ENCODE results near the gene DDX4. TPM values are rescaled to one million over a fixed set of nuclear protein-coding genes. Genes with fewer than 3 reads are reported as not detected.

The DDX4 gene
- total and polyA plus RNA-seq, 9 of the 15 experiments (the other 6 are each of a cell fraction or from before 2014, with no cell fraction given), result not detected

DNA sequence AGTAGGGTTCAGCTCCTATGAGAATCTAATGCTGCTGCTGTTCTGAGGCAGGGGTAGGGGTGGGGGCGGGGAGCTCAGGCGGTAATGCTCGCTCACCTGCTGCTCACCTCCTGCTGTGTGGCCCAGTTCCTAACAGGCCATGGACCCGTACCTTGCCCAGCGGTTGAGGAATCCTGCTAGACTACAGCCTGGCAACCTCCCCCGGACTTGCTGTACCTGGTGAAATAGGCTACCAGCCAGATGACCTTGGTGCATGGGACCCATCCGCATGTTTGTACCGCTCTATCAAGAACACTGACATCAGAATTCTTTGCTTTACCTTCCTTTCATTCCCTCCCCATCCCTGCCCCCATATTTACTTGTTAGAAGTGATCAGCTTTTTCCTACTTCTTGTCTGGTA, 128.6 kb downstream of the DDX4 start:
- ChIA-PET POLR2A (no interaction called here), CTCF (ENCODE audit: low intra/inter-chr PET ratio) (no interaction called here)
- no peak for TF ChIP-seq MAZ (CRISPR knock-in tag; conservative IDR thresholded peaks at IDR 0.05 in 1 of 2, IDR thresholded peaks at IDR 0.05 in 1 of 2)
- no peak for TF ChIP-seq ZNF696 (CRISPR knock-in tag; conservative IDR thresholded peaks at IDR 0.05)
- no peak for TF ChIP-seq SNIP1 (IDR thresholded peaks at IDR 0.05; ENCODE audit: low read depth)
- TF ChIP-seq, protein P1, sequence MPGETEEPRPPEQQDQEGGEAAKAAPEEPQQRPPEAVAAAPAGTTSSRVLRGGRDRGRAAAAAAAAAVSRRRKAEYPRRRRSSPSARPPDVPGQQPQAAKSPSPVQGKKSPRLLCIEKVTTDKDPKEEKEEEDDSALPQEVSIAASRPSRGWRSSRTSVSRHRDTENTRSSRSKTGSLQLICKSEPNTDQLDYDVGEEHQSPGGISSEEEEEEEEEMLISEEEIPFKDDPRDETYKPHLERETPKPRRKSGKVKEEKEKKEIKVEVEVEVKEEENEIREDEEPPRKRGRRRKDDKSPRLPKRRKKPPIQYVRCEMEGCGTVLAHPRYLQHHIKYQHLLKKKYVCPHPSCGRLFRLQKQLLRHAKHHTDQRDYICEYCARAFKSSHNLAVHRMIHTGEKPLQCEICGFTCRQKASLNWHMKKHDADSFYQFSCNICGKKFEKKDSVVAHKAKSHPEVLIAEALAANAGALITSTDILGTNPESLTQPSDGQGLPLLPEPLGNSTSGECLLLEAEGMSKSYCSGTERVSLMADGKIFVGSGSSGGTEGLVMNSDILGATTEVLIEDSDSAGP (CRISPR knock-in tag; IDR thresholded peaks at IDR 0.05), result no peak
- TF ChIP-seq ARNT (IDR thresholded peaks at IDR 0.05), result no peak
- TF ChIP-seq, protein P2, sequence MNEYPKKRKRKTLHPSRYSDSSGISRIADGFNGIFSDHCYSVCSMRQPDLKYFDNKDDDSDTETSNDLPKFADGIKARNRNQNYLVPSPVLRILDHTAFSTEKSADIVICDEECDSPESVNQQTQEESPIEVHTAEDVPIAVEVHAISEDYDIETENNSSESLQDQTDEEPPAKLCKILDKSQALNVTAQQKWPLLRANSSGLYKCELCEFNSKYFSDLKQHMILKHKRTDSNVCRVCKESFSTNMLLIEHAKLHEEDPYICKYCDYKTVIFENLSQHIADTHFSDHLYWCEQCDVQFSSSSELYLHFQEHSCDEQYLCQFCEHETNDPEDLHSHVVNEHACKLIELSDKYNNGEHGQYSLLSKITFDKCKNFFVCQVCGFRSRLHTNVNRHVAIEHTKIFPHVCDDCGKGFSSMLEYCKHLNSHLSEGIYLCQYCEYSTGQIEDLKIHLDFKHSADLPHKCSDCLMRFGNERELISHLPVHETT (CRISPR knock-in tag; conservative IDR thresholded peaks at IDR 0.05 in 1 of 2, IDR thresholded peaks at IDR 0.05 in 1 of 2), result no peak
- TF ChIP-seq, protein P3, sequence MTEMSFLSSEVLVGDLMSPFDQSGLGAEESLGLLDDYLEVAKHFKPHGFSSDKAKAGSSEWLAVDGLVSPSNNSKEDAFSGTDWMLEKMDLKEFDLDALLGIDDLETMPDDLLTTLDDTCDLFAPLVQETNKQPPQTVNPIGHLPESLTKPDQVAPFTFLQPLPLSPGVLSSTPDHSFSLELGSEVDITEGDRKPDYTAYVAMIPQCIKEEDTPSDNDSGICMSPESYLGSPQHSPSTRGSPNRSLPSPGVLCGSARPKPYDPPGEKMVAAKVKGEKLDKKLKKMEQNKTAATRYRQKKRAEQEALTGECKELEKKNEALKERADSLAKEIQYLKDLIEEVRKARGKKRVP (CRISPR knock-in tag; IDR thresholded peaks at IDR 0.05), result no peak
- TF ChIP-seq SLC30A9 (CRISPR knock-in tag; IDR thresholded peaks at IDR 0.05), result no peak
- no peak for TF ChIP-seq XRCC5 (IDR thresholded peaks at IDR 0.05; ENCODE audit: low read depth, low read length)
- TF ChIP-seq ZNF197 (CRISPR knock-in tag; IDR thresholded peaks at IDR 0.05; ENCODE audit: low read depth), result no peak
- TF ChIP-seq, protein P4, sequence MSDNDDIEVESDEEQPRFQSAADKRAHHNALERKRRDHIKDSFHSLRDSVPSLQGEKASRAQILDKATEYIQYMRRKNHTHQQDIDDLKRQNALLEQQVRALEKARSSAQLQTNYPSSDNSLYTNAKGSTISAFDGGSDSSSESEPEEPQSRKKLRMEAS (CRISPR knock-in tag; IDR thresholded peaks at IDR 0.05), result no peak
- TF ChIP-seq IFI16 (CRISPR knock-in tag; IDR thresholded peaks at IDR 0.05), result no peak
- TF ChIP-seq, protein P5, sequence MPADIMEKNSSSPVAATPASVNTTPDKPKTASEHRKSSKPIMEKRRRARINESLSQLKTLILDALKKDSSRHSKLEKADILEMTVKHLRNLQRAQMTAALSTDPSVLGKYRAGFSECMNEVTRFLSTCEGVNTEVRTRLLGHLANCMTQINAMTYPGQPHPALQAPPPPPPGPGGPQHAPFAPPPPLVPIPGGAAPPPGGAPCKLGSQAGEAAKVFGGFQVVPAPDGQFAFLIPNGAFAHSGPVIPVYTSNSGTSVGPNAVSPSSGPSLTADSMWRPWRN (IDR thresholded peaks at IDR 0.05; ENCODE audit: low read depth), result no peak
- no peak for TF ChIP-seq POLR2AphosphoS2 (IDR thresholded peaks at IDR 0.05; ENCODE audit: low read length)
- Histone ChIP-seq H3K4me2 (ENCODE audit: insufficient read depth, low read length) (no peak overlapping the region), H3K4me1 (replicated peaks in 1 of 2; ENCODE audit: control insufficient read depth in 2 of 2, insufficient read depth in 2 of 2, low read length in 2 of 2) (no peaks in the 10 kb centered on the region; a peak in 1 of 5 replicates), H3K36me3 (ENCODE audit: control insufficient read depth, insufficient read depth, low read length) (no peaks in the 10 kb centered on the region), H3K27ac (ENCODE audit: extremely low read depth, low read depth, low read length) (no peak overlapping the region), H3K9me1 (ENCODE audit: control insufficient read depth, insufficient read depth, low read length) (no peaks in the 10 kb centered on the region), H3K9ac (ENCODE audit: insufficient read depth in 1 of 2, low read depth in 2 of 2, low read length in 2 of 2) (no peak overlapping the region), H3K4me3 (no peak overlapping the region), H3K9me3 (replicated peaks; ENCODE audit: control insufficient read depth, insufficient read depth, low read depth, low read length) (no peaks in the 10 kb centered on the region; the same call in 1 of the 2 replicates), H4K20me1 (replicated peaks; ENCODE audit: control insufficient read depth, insufficient read depth, low read length) (0 out of 2 replicates have a peak, but pooled peaks cover 3% of the 10 kb centered on the region), H3K79me2 (ENCODE audit: control insufficient read depth, insufficient read depth, low read length) (no peaks in the 10 kb centered on the region), H3K27me3 (ENCODE audit: control insufficient read depth in 2 of 2, insufficient read depth in 2 of 2, low read length in 2 of 2) (peaks cover 0 to 10% of the 10 kb centered on the region in 2 experiments; a peak in 2 of 5 replicates), H2AFZ (ENCODE audit: low read depth, low read length) (no peak overlapping the region)
- FAIRE-seq (no peak), ATAC-seq (no peak), DNase-seq (ENCODE audit: extremely low read depth in 1 of 4, low spot score in 3 of 4) (no peak)
- no TSS peak for BruUV-seq (replicated peaks)
- intact Hi-C loops (cut with micrococcal nuclease), result no loop called here
- in situ Hi-C loops (cut with MboI), result no loop called here
- 3% methylated on average over 5 of the region's 8 CpGs for WGBS (ENCODE audit: insufficient coverage, low coverage, missing lambda C conversion rate)
